Activated CD4-positive, alpha-beta T cell treated with anti-CD3 and anti-CD28 coated beads, Interleukin-2, Interleukin-4, amounts not matched to agents 100 ng/mL and 50 ng/mL, durations not matched to agents 16 hours and 8 hours (primary cell): ENCODE results near the gene NRF1.
"Not testable (repeated sequence)": the region's sequence is repeated elsewhere in the genome, so short reads cannot be mapped to it uniquely, and the experiment has no call there.

ENCODE experiments used
- DNase-seq: peaks from one replicate; pipeline ENCODE4 v3.0.0-alpha.2; 2020; ENCODE audit warnings: low spot score

The NRF1 gene

GRCh38 chr7:129649128-129649690, 37.7 kb downstream of the NRF1 start:
- DNase-seq, result no peak

- peak; percentile 61 for DNase-seq
Measured at GRCh38 chr7:129650056-129650758, 38.7 kb downstream of the NRF1 start.

GRCh38 chr7:129652914-129653313, 41.4 kb downstream of the NRF1 start:
- DNase-seq, result peak; percentile 11

GRCh38 chr7:129655811-129656210, 44.3 kb downstream of the NRF1 start:
- no peak for DNase-seq

GRCh38 chr7:129657363-129657762, 45.8 kb downstream of the NRF1 start:
- no peak for DNase-seq

GRCh38 chr7:129659907-129660306, 48.4 kb downstream of the NRF1 start:
- not testable (repeated sequence) for DNase-seq

- no peak for DNase-seq
Measured at GRCh38 chr7:129661645-129662182, 50.2 kb downstream of the NRF1 start.

- DNase-seq, result not testable (repeated sequence)
Measured at GRCh38 chr7:129663240-129663639, 51.7 kb downstream of the NRF1 start.

GRCh38 chr7:129664029-129665012, 52.8 kb downstream of the NRF1 start:
- peak; percentile 32 for DNase-seq

- no peak for DNase-seq
Measured at GRCh38 chr7:129665013-129665401, 53.5 kb downstream of the NRF1 start.

GRCh38 chr7:129667116-129667515, 55.6 kb downstream of the NRF1 start:
- no peak for DNase-seq

GRCh38 chr7:129667551-129667950, 56.0 kb downstream of the NRF1 start:
- DNase-seq, result no peak

GRCh38 chr7:129669901-129670300, 58.4 kb downstream of the NRF1 start:
- DNase-seq, result no peak

GRCh38 chr7:129670656-129671055, 59.1 kb downstream of the NRF1 start:
- DNase-seq, result no peak

- no peak for DNase-seq
Measured at GRCh38 chr7:129671266-129671665, 59.7 kb downstream of the NRF1 start.

GRCh38 chr7:129674475-129674874, 63.0 kb downstream of the NRF1 start:
- DNase-seq, result not testable (repeated sequence)

- DNase-seq, result no peak
Measured at GRCh38 chr7:129675521-129675920, 64.0 kb downstream of the NRF1 start.

GRCh38 chr7:129676017-129676897, 64.7 kb downstream of the NRF1 start:
- no peak for DNase-seq

GRCh38 chr7:129677796-129678195, 66.3 kb downstream of the NRF1 start:
- no peak for DNase-seq

GRCh38 chr7:129678606-129679005, 67.1 kb downstream of the NRF1 start:
- no peak for DNase-seq

GRCh38 chr7:129680400-129680799, 68.9 kb downstream of the NRF1 start:
- DNase-seq, result no peak
